Fibroblast of skin of scalp (primary cell): ENCODE results near the gene TMEM231.
A peak's percentile ranks its signal among the peaks of the same experiment; 100 is the strongest.
"Not testable (repeated sequence)": the region's sequence is repeated elsewhere in the genome, so short reads cannot be mapped to it uniquely, and the experiment has no call there.

Experiments
- DNase-seq: peaks from one replicate; pipeline ENCODE4 v3.0.0-alpha.2; 2013

The TMEM231 gene

GRCh38 chr16:75532142-75532765 is 23.8 kb downstream of the TMEM231 start:
- no peak for DNase-seq

DNA sequence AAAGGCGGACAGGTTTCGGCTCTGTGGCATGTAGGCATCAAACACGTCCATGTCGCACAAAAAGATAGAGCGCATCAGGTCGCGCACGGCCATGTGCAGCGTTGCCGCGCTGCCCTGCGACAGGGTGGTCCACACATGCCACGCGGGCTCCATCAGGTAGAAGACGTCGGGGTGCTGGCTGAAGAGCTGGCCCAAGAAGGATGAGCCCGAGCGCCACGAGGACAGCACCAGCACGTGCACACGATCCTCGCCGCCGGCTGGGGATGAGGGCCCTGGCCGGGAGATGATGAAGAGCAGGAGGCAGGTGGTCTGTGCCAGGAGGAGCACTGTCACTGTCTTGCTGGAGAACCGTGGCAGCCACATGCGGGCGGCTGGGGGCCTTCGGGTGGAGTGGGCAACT is 26.1 kb downstream of the TMEM231 start:
- DNase-seq = no peak

GRCh38 chr16:75529056-75529905 is 26.8 kb downstream of the TMEM231 start:
- no peak for DNase-seq

DNA sequence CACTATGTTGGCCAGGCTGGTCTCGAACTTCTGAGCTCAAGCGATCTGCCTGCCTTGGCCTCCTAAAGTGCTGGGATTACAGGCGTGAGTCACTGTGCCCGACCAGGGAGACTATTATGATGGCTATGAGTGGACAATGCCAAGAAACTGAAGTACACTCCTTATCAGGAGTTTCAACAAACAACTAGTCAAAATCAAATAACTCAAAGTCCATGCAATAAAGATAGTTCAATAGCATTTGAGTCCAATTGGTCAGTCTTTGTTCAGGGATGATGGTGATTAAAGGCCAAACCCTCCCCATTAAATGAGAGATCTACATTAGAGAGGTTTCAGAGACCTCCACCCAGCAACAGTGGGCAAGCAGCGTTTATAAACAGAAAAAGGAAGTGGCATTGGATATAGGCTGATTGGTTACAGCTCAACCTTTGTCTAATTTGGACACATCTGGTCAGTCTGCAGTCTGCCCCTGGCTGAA is 28.2 kb downstream of the TMEM231 start:
- no peak for DNase-seq

GRCh38 chr16:75526032-75526790 is 29.8 kb downstream of the TMEM231 start:
- no peak for DNase-seq

GRCh38 chr16:75519175-75519574 is 36.9 kb downstream of the TMEM231 start:
- DNase-seq = no peak

GRCh38 chr16:75516189-75516966 is 39.7 kb downstream of the TMEM231 start:
- not testable (repeated sequence) for DNase-seq

DNA sequence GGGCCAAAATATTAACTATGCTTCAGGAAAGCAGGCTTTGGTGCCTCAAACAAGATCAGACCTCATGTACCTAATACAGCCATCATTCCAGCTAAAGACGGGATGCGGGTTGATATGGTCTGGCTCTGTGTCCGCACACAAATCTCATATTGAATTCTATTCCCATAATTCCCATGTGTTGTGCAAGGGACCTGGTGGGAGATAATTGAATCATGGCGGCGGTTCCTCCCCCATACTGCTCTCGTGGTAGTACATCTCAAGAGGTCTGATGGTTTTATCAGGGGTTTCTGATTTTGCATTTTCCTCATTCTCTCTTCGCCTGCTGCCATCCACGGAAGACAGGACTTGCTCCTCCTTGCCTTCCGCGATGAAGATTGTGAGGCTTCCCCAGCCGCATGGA is 41.8 kb downstream of the TMEM231 start:
- no peak for DNase-seq

DNA sequence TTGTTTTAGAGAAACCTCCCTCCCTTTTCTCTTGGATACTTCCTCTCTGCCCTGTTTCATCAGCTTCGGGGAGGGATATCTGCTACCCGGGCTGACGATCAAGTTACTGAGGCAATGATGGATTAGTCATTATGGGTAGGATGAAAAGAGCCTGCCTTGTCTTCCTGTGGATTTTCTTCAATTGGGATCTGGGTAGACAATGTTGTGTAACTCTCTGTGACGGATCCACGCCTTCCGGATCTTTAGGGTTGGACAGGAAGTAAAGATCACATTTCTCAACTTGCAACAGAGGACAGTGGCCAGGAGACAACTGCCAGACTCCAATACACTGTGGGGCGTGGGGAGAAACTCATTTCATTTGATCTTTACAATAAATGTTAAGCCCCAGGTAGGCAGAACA is 49.5 kb downstream of the TMEM231 start:
- DNase-seq = peak; percentile 68

DNA sequence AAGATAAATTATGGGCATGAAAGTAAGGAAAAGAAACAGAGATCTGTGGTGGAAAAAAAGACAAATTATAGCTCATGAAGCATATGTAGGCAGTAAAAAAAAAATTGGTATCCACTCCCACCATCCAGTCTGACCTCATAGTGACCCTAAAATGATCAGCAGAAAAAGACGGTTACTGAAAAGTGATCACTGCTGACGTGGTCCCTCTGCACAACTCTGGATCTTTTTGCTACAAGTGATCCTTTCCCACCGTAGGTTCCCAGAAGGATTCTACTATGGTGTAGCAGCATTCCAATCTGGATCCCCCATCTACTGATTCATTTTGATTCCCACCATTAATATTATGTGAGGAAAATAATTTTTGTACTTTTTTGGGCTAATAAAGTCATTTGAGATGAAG is 49.9 kb downstream of the TMEM231 start:
- DNase-seq = no peak

- no peak for DNase-seq
These were observed 52.3 kb downstream of the TMEM231 start for GRCh38 chr16:75503801-75504200.

DNA sequence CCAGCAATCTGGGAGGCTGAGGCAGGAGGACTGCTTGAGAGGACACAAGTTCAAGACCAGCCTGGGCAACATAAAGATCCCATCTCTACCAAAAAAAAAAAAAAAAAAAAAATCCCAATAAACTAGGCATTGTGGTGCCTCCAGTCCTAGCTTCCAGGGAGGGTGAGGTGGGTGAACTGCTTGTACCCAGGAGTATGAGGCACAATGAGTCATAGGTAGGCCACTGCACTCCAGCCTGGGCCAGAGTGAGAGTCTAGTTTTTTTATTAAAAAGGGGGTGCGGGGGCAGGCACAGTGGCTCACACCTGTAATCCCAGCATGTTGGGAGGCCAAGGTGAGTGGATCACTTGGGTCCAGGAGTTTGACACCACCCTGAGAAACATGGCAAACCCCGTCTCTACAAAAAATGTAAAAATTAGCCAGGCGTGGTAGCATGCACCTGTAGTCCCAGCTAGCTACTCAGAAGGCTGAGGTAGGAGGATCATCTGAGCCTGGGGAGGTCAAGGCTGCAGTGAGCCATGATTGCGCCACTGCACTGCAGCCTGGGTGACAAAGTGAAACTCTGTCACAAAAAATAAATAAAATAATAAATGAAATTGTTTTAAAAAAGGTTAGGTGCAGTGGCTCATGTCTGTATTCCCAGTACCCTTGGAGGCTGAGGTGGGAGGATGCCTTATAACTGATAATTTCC is 53.0 kb downstream of the TMEM231 start:
- DNase-seq = no peak

DNA sequence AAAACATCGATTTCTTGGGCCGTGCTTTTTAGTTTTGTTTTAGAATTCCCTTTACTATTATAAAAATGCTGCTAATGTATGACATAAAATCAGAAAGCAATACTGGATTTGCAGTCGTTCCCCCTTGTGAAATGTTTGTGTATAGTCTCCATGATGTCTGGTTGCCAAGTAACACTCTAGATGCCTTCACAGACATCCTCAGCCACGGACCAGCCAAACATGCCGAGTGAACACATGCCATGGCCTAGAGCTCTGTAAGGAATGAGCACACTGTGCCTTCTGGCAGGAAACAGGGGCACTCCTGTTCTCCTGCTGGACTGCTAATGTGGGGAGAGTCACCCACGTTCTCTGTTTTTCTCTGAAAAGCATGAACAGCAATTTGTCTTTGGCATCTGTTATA is 54.2 kb downstream of the TMEM231 start:
- DNase-seq = peak; percentile 47

- no peak for DNase-seq
These were observed 54.7 kb downstream of the TMEM231 start for GRCh38 chr16:75501359-75501758.

DNA sequence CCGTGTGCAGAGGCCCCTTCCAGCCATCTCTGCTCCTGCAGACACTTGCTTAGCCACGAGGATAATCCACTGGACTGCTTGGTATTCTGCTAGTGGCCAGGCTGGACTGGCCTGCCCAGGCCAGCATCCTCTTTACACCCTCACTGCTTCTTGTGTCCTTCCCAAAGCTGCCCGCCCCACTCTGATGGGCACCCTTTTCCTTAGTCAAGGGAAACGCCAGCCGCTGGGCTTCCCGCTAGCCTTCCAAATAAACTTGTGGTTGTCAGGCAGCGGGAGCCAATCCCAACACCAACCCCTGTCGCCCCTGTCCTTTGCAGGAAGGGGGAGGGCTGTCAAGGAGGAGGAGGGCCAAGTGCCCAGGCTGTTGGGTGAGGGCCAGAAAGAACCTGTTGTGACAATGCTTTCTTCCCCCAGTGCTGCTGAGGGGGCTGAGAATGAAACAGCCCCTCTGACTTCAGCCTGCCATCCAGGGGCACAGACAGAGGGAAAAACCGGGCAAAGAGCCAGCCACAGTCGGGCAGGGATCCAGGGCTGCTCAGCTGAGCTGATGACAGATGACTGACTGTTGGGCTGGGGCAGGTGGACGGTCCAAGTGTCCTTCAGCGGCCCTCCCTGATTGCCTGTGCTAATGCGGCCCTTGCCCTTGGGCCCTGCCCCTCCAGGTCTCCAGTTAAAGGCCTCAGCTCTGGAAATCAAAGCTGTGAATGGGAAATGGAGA is 57.3 kb downstream of the TMEM231 start:
- DNase-seq = not testable (repeated sequence)

- DNase-seq = no peak
These were observed 58.5 kb downstream of the TMEM231 start for GRCh38 chr16:75497558-75497957.

- DNase-seq = peak; percentile 32
These were observed 60.9 kb downstream of the TMEM231 start, which contains the start of gene CHST6 for GRCh38 chr16:75495076-75495674. Gene CHST6, minus strand, starts transcription at chr16:75495441. Its CDS starts 15,613 bp downstream, at chr16:75479828.

- DNase-seq = no peak
These were observed 61.4 kb downstream of the TMEM231 start for GRCh38 chr16:75494661-75495075.

- DNase-seq = no peak
These were observed 61.9 kb downstream of the TMEM231 start for GRCh38 chr16:75494184-75494583.

- no peak for DNase-seq
These were observed 64.2 kb downstream of the TMEM231 start for GRCh38 chr16:75491876-75492275.

DNA sequence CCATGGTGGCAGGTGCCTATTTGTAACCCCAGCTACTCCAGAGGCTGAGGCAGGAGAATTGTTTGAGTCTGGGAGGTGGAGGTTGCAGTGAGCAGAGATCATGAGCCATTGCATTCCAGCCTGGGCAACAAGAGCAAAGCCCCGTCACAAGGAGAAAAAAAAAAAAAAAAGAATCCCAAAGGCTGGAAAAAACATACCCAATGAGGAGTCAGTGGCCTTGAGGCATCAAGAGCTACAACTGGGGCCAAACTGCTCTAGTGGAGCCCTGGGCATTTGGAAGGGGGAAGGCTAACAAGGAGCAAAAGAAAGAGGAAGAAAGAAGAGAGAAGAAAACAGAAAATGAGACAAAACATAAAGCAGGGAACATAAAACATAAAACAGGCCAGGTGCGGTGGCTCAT is 67.7 kb downstream of the TMEM231 start:
- no peak for DNase-seq
